Measurements from ENCODE around the gene PCP4.

Gene PCP4

DNA sequence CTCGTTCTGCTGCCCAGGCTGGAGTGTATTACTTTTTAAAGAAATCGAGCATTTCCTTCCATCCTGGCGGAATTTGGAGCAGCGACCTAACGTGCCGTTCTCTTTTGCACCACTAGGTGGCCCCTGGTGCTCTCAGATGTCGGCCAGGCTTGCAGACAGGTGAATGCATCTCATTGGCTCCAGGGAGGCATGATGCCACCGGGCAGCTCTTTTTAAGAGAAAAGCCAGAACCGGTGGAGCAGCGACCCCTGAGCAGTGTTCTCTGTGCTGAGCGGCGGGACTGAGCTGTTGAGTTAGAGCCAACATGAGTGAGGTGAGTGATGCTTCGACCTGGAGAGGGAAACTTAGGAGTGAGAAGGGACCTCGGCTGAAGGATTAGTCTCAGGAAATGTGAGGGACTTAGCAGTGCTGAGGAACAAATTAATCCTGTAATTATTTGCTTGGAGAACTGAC, at the start of gene PCP4:
Gene PCP4, plus strand, starts transcription at position 241 of the 453 bp plus-strand sequence. Its CDS starts 64 bp downstream, at position 305.
- peak; percentile 20 to 48 for DNase-seq

DNA sequence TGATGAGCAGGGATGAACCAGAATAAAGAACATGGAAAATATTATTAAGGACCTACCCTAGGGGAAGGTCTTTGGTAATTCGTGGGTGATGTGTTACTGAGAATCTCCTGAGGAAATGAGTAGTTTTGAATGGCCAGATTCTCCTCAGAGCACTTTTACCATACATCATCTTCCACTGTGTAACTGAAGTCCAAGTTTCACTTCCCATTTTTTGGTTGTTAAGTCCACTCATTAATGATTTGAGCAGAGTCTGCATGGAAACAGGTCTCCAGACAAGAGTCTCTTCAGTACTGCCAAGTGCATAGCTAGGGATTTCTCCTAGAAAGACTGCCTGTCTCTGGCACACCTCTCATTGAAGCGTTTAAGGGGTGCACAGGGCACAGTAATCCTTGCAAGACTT, 48.7 kb upstream of the PCP4 start:
- no peak for DNase-seq

DNA sequence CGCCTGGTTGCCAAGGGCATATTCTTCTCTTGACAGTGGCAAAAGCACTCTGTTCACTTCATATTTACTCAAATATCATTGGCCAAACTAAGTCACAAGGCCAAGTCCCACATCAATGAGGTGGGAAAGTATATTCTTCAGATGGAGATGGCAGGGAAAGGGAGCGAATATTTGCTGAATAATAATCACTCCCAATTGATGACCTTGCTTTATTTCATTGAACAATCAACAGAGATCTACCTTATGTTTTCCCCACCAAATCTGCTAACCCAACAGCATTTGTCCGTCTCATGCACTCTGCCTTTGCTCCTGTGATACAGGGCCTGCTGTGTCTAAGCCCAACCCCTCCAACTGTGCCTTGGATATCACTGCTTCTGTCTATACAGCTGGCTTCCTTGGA, 45.2 kb upstream of the PCP4 start:
- DNase-seq = no peak

DNA sequence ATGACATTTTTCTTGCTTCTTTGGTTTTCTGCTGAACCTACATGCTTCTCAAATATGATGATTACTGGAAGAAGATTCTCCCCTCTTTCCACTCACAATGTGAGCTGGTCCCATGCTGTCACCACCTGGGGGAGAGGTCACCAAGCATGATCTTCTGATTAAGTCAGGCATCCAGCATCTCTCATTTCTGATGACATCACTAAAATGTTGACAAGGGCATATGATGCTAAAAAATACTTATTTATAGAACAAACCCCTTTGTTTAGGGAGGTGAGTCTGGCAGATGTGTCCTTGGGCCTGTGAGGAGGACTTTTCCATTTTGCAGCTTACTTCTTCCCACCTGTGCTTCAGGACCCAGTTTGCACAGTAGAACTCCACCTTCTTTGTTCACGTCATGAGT, 42.0 kb upstream of the PCP4 start:
- DNase-seq = no peak

DNA sequence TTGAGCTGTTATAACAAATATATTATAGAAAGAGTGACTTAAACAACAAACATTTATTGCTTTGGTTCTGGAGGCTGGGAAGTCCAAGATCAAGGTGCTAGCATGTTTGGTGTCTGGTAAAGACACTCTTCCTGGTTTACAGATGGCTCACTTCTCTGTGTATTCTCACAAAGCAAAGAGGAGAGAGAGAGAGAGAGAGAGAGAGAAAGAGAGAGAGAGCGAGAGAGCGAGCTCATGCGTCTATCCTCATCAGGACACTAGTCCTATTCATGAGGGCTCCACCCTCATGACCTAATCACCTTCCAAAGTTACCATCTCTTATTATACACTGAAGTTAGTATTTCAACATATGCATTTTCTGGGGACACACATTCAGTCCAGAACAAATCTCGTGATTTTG, 32.7 kb upstream of the PCP4 start:
- DNase-seq = no peak

DNA sequence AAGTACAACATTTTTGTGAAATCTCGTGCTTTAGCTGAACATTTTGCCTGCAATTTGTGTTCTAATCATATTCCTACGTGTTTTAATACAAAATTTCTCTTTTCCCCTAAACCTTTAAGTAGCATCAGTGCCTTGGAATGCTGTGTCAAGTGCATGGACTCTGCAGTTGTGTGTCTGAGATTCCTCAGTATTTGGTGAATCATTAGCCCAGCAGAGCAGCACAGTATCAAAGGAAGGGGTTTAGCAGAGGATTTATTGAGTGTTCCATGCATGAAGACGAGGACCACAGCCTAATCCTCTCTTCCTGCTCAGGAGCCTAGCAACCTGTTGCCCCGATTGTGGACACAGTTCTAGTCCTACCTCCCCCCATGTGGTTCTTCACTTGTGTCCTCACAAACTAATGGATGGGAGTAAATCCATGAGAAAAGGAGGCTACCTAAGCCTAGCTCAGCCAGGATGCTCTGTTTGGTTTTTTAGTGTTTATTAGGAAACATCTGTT, 29.3 kb upstream of the PCP4 start:
- no peak for DNase-seq

DNA sequence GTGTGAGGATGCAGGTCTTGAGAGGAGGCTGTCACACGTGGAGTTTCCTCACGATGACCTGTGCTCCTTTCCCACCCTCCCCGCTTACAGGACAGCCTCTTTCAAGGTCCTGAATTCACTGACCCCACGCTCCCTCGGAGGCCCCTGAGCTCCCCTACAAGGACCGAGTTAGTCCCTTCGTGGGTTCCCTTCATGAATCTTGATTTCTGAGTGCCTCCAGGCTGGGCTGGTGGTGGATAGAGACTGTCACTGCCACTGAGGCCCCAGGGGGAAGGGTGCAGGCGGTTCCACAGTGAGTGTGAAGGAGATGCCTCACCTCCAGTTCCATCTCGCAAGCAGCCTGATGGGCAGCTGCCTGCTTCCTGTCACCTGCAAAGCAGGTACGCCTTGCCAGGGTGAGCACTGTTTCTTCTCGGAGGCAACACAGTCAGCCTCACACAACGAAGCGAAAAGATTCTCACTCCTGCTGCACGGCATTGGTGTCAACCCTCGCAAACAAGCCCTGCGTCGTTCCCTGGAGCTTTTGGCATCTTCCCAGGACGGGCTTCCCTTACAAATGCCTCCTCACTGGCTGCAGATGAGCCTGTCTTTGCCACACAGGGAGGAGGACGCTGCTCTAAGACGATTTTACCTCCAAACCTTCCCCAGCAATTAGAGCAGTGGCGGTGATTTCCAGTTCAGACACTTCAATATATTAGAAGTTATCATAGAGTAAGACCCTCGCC, 26.7 kb upstream of the PCP4 start:
- DNase-seq = no peak

DNA sequence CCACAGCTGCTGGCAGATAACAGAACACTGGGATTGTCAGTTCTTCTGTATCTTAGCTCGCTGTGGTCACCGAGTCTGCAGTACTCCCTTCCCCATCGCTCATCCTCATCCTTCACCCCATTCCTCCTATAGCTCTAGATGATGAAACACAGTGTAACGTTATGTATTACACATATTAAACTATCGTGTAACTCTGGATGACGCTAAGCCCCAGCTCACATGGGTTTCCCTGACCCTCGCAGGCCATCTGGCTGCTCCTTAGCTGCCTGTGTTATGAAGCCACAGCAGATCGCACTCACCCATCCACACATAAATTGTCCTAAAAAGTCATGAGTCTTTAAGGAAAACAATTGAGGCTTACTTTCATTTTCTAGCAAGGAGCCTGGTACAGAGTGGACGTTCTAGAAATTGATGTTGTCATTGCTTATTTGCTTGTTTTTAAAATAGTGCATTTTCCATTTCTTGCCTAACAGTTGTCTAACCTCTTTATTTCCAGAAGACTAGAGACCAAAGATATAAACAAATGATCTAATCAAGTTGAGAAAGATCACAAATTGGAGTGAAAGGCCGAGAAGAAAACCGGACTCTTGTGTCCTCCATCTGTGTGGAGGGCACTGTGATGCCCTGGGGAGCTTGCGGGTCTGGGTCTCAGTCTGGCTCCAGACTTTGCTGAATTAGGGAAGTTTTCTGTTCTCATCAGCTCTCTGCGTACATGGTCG, 24.3 kb upstream of the PCP4 start:
- DNase-seq = no peak

DNA sequence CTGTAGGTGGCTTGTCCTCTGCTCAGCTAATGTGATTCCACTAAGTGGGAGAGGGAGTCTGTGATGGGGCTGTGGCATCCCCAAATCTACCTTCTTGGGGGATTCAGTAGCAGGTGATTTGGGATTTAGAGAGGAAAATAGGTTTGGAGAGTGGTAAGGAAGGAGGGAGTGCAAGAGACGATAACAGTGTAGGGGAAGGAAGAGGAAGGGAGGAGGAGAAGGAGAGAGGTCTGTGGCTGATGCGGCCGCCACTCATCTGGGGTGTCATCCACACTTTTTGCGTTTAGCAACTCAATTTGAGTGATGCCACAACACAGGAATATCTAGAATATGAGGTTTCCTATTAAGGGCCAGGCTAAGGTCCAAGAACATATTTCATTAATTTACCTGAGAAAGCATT, 23.8 kb upstream of the PCP4 start:
- no peak for DNase-seq

DNA sequence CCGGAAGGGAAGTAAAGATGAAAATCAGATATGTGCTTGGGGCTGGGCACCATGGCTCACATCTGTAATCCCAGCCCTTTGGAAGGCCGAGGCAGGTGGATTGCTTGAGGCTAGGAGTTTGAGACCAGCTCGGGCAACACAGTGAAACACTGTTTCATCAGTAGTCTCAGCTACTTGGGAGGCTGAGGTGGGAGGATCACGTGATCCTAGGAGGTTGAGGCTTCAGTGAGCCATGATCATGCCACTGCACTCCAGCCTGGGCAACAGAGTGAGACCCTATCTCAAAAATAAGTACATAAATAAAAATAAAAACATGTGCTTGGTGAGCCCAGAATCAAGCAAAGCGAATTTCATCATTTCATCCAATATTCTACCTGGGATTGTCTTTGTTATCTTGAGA, 23.3 kb upstream of the PCP4 start:
- no peak for DNase-seq

DNA sequence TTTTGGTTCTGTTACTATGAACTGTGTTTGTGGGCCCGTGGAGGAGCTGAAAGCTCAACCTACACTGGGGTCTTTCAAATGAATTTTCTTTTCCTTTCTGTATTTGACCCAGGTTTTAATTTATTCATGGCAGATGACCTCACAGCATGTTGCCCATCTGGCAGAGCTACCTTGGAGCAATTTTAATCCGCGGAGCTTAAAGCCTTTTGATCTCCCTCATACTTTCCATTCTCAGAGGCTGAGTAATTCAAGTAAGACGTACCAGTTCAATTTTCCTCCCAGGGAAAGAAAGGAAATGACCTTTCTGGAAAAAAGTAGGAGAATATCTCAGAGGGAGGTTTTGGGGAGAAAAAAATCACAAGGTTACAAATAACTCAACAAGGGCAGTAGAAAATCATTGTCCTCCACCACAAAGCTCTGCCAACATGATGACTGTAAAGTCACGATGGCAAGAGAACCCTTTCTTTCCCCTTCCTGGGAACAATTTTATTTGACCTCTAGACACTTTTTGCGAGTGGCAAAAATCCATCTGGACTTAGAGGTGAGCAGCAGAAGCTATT, 21.6 kb upstream of the PCP4 start:
- DNase-seq = no peak

DNA sequence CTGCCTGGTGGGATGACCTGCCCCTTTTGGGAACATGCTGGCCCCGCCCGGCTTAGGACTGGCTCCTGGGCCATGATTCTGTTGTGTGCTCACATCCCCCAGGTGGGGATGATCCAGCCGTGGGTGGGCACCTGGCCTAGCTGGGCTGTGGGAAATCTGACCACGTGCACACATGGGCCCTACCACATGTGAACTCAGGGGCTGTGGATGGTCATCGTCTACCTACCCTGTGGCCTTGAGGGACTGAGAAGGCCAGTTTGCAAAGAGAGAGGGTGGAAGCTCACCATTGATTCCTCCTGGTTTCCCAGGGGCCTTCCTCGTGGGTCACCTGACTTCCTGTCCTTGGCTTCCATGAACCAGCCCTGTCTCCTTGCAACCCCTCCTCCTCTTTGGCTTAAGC, 19.4 kb upstream of the PCP4 start:
- no peak for DNase-seq

DNA sequence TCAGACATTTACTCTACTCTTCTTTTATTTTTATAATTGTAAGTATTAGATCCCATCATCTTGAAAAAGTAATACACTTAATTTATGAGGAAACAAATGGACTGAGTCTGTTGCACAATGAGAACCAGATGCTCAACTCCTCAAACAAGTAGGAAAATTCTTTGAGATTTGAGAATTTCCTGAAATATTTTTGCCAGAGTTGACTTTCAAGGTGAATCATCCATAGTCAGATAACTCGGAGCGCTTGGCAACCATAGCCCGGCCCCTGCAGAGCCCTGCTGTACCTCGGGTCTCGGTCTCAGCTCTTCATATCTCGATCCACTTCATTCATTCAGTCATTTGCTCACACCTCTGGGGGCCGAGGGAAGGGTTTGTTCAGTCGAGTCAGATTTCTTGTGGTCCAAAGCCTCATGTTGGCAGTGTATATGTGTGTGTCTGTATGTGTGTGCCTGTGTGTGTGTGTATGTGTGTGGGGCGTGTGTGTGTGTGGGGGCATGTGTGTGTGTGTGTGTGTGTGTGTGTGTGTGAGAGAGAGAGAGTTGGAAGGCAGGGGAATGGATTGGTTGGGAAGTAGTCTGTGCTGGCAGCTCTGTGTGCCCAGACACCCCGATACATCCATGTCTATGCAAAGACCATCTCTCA, 18.1 kb upstream of the PCP4 start:
- no peak for DNase-seq

DNA sequence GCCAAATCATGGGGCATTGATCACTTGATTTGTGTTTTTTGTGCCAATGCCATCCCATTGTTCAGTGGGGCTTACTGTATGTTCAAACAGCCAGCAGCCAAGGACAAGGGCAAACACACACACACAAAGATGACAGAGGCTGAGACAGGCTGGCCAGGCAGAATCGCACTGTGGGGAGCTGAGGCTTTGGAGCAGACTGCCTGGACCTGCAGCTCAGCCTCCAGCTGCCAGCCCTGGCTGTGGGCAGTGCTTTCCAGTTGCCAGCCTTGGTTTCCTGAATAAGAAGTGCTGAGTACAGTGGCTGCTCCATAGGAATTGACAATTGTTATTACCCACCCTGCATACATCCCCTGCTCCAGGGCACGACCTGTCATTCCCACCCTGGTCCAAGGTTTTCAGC, 16.9 kb upstream of the PCP4 start:
- DNase-seq = no peak

DNA sequence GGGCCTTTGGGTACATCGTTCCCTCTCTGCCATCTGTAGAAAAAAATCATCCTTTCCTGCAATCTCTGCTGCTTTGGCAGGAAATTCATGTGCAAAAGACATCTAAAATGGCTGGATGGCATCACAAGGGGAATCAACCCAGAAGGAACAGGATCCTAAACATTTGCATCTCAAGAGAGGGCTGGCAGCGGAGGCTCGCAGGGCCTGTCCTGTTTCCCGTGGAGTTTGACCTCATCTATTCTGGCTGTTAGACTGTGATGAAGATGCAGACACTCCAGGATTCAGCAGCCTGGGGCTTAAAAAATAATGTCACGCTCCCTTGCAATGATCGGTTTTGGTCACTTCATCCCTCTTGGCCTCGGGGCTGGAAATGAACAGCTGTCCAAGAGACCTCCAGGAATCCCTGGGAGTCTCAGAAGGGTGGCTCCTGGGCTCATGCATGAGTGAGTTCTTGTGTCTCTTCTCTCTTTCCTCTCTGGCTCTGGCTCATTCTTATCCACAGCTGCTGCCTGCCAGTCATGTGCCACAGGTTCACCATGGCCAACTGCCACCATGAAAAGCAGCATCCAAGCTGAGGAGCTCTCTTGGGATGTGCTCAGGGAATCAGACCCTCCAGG, 16.1 kb upstream of the PCP4 start:
- DNase-seq = no peak

DNA sequence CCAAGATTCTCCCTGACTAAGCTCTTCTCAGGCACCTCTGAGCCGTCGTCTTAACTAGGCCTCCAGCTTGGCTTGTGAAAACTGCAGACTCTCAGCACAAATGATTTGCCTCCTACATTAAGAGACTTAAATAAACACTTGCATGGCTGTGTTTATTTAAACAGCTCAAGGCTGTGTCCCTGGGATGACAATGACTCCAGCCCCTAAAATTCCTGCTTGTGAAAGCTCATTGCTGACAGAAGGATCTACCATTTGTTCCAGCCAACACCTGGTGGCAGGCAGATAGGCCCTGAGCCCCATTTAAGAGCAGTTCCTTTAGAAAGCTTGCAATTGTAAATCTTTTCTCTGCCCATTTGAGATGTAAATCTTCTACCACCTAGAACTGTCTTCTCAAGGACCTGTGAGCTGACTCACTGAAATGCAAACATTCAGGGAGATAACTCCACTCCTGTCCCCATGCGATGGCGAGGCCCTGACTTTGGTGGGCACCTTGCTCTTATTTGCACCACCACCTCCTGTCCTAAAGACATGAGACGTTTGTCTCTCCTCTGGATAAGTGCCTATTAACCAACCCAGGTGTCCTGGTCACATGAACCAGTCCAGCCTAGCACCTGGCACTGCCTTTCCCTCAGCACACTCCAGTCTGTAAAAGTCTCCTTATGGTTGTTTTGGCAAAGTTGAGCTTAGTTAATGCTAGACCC, 15.1 kb upstream of the PCP4 start:
- DNase-seq = no peak

DNA sequence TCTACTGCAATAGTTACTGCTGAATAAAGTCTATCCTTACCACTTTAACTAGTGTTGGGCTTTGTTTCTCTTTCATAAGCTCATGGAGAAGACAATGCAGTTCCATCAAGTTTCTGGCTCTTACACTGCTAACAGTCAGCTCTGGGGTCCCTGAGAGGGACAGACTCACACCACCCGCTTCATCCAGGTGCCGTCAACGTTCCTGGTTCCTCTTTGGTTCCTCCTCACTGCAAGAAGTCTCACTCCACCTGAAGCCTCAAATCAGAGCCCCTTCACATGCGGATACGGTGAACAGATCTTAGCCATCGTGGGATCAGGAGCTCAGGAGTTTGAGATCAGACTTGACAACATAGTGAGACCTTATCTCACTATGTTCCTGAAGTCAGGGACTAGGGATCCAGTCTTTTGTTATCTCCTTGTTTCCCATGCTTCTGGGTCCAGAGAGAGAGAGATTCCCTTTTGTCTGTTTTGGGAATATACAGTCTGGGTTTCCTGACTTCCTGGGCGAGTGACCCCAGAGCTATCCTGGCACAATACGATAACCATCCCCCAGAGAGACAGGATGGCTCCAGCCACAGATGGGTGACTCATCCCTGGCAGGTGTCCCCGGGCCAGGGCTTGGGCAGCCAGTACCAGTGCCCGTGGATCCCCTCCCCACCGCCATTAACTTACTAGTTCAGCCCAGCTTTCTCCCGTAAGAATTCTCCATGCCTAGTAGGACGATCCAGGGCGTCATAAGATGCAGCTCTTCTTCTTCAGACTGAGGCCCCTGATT, 14.3 kb upstream of the PCP4 start:
- DNase-seq = no peak

DNA sequence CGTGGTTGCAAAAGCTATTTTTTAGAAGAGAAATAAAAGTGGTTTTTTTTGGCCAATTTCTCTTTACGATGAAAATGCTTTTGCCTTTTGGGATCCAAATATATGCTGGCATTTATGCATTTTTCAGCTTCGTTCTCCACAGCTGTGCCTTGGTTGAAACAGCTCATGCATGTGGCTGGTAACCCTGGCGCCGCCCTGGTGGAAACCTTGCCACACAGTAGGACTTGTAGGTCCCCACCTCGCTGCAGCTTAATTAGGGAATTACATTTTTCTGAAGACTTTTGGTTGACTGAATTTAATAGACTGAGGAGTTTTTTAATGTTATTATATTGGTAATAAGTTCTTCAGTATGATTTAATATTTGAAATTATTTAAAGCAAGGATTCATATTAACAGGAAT, 12.7 kb upstream of the PCP4 start:
- DNase-seq = peak in 1 of 2 experiments; percentile 0

DNA sequence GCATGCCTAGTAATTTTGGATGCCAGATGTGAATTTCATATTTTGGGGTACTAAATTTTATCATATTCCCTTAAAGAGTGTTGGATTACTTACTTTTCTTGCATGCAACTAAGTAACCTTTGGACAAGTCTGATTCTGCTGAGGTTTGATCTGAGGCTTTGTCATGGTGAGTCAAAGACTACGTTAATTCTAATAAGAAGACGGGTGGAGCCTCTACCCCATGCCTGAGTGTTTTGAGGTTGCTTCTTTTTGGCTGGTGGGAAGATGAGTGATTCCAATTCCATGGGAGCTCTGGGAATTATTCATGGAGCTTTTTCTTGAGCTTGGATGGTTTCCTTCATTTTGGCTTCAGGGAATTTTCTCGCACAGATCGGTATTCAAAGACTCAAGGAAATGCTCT, 11.6 kb upstream of the PCP4 start:
- DNase-seq = no peak

DNA sequence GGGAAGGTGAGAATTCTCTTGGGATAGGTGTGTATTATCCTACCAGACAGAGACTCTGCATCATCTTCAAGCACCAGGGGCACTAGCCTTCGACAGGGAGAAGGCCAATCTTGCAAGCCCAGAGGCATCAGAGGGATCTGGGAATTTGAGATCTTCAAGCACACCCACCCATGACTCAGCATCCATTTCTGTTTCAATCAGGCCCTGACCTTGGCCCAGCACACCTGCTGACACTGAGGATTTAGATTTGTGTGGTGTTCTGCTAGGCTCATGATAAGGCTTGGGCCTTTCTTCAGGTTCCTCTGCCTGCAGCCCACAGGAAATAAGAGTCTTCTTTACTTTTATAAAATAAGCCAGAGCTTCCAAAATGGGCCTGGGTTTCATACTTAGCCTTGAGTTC, 6.6 kb upstream of the PCP4 start:
- no peak for DNase-seq

DNA sequence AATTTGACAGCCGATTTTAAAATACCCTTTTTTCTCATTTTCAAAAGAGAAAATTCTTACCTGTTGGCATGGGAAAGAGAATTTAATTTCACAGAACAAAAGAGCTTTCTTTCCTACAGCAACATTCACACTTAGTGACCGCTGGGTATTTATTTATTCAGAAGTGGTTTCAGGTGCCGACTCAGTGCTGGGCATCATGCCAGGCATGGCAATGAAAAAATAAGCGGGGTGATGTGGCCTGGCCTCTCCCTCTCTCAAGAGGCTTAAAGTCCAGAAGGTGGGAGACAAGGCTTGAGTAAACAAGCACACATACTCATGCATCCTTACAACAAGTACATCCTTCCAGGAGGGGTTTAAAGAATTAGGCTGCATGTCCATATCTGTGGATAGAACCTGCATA, 4.1 kb upstream of the PCP4 start:
- DNase-seq = no peak

DNA sequence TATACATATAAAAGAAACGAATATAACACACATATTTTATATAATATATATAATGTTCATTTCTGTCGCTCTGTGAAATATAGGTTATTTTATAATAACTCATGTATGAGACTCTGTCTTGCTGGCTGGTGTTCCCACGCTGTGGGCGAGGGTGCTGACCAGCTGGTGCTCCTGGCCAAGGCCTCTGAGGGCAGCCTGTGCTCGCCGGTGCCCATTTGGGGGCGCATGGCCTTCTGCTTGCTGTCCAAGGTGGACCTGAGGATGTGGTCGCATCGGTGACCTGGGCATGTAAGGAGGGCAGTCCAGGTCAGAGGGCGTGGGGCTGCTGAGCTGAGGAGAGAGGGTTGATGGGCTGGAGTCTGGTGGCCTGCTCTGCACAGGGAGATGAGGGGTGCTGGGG, 1.1 kb upstream of the PCP4 start:
- no peak for DNase-seq

Data from Kasumi-1 (cell line).